NOMO-1 (cell line): ENCODE data around the gene PRKCE.

ENCODE experiments used
- DNase-seq, 2 experiments: peaks; one replicate each; lab custom pipeline; 2025; ENCODE audit not compliant: unreplicated experiment in 2 of 2; lab: John Stamatoyannopoulos, UW

PRKCE gene

DNA sequence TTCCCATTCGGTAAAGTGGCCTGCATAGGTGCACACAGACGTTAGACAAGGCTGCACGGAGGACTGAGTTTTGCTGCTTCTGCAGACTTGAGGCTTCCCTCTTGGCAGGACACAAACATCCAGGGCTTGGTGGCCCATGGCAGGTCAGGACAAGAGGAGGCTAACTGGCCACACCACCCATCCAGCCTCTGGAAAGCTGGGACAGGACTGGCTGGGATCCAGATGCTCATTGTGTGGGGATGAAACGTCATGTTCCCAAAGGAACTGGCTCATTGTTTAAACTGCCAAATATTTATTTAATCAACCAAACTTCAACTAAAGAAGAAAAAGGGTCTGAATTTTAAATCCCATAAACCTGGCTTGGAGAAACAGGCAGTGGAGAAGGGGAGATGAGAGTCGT lies 406.7 kb downstream of the PRKCE start:
- DNase-seq = no peak

DNA sequence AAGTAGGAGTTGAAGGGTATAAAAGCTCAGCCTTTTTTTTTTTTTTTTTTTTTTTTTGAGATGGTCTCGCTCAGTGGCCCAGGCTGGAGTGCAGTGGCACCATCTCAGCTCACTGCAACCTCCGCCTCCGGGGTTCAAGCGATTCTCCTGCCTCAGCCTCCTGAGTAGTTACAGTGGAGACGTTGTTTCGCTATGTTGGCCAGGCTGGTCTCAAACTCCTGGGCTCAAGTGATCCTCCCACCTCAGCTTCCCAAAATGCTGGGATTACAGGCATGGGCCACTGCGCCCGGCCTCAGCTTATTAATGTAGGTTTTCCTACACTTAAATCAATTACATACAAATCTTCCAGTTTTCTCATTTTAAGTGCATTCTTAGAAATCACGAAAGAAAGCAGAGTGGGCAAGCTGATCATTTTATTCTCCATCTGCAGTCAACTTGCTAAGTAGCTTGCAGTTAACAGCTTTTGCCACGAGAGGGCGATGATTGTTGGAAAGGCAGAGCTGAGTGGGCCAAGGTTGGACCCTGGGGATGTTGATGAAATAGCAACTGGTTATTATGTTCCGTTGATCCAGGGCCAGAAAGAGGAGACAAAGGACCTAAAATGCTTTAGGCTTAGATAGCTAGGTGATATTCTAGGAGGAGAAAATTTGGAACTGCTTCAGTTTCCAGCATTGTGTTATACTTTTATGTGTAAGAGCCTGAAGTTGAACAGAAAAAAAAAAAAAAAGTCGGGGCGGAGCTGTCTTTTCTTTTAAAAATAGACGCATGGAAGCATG lies 411.4 kb downstream of the PRKCE start:
- peak; percentile 17 to 72 for DNase-seq

DNA sequence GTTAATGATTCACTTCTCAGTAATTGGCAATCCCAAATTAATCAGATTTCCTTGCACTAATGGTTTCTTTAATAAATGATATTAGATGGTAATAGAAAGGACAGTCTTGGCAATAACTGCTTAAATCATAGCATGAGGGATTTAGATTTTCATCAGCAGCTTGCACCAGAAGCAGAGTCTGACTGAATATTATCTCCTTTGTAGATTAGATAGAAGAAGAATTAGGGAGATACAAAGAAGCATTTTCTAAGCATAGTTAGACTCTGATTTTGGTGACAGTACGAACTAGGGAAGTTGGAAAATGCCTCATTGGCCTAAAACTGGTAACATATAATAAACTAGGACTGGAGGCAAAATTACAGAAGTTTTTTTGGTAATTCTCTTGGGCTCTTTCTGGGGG lies 412.9 kb downstream of the PRKCE start:
- DNase-seq = no peak

DNA sequence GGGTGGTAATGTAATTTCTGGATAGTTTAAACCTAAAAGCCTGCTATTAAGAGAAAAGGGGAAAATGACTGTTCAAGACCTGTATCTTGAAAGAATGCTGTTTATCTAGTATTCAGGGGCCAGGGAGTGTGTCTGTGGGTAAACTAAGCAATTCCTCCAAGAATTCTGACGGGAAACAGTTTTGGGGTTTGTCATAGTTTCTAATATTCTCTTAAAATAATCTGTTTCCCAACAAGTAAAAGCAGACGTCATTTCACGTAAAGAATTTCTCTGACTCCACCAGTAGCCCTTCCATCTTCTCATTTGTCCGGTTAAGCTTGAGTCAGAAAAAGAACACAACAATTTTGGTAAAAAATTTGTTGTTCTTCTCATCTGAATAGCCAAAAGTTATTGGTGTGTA lies 413.7 kb downstream of the PRKCE start:
- DNase-seq = no peak

DNA sequence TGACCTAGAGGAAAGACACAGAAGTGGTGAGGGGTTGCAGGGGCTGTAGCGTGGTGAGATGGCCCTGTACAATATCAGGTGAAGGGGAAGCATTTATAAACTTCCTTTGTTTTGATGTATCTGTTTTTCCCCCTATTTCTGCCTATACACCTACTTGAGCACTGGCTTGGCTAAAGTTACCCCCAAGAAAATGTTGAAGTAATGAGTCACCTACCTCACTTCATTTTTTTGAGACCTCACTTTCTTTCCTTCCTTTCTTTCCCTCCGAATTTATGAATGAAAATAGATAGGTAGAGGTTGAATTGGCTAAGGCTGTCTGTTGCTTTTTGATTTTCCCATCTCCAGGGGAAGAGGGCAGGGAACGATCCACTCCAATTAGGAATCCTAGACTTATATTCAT lies 414.6 kb downstream of the PRKCE start:
- no peak for DNase-seq

DNA sequence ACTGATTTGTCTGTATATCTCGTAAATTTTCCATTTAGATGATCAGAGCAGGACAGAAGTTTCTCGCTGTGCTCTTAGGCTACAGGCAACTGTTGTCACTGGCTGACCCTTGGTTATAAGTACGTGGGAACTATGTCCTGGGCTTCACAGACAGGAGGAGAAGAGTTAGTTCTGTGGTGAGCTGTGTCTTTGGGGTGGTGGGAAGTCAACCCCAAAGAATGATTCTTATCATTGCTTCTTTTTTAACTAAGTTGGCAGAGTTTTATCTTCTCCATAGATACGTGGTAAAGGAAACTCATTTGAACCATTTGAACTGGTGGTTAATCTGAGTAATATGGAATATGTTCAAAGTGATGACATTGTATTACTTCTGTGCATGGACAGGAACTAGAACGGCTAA lies 415.1 kb downstream of the PRKCE start:
- DNase-seq = no peak

DNA sequence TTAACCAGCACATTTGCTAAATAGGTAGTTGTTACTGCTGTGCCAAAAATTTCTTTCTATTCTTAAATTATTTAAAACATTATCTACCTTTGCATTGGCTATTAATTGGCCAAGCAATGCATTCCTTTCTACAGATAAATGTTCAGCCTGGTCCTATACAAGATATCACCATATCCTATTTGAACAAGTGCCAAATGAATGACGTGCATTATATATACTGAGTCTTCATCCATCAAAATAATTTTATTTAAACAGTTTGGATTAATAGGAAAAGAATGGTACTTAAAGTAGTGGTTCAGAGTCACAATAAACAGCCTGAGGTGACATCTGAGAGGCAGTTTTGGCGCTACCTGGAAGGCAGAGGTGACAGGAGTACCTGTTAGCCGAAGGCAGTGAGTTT lies 415.6 kb downstream of the PRKCE start:
- no peak for DNase-seq

DNA sequence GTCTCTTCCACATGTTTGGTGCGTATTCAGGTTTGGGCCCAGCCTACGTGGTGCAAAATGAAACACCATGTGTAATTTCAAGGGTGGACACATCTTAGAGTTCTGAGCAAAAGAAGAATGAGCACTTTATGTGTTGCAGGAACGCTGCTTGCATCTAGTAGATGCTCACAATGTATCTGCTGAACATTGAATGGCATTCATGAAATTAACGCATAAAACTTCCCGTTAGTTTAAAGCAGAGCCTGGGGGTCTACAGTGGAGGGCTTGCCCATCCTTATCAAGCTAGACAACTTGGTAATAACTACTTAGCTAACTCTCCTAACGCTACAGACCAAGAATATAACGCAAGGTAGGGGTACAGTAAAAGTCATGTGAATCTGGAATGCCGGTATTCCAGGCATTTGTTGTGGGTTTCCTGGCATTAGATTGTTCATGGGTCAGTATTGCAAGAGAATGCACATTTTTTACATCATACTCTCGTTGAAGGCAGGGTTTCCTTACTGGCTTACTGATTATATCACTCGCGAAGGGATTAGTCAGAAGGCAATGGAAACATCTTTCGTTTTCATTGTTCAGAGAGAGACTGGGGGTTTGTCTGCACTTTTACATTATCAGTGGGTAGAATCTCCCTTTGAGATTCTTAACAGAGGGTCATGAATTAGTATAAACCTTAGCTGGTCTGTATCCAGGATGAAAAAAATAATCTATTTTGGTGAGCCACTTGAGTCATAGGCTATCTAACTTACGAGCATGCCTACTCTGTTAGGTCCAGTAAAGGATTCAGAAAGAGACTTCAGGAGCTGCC lies 416.2 kb downstream of the PRKCE start:
- DNase-seq = no peak

DNA sequence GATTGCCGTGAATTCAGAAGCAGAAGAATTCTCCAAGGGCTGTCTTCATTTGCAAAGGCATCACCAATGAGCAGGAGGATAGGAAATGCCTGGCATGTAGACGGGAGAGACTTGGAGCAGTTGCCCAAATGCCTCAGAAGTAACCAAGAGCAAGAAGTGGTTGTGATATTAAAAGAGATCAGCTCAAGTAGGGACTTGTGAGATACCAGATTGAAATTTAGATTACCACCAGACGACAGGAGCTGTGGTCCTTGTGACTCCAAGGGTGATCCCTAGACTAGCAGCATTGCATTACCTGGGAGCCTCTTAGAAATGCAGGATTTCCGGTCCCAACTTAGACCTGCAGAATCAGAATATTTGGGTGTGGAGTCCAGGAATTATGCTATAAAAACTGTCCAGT lies 417.2 kb downstream of the PRKCE start:
- DNase-seq = no peak

DNA sequence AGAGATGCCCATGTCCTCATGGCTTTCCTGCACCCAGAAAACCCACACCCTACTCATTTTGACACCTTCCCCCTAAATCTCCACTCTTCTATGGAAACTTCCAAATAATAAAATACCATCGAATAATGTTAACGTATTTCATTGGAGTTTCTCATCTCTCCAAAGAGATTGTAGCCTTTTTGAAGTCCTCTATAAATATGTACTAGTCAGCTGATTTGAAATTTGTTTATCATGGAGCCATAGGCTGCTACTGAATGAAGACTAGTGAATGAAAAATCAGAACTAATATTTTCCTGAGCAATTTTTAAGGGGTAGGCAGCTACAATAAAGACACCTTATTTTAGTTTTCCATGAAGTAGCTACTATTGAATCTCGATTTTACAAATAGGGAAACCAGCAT lies 419.6 kb downstream of the PRKCE start:
- no peak for DNase-seq

DNA sequence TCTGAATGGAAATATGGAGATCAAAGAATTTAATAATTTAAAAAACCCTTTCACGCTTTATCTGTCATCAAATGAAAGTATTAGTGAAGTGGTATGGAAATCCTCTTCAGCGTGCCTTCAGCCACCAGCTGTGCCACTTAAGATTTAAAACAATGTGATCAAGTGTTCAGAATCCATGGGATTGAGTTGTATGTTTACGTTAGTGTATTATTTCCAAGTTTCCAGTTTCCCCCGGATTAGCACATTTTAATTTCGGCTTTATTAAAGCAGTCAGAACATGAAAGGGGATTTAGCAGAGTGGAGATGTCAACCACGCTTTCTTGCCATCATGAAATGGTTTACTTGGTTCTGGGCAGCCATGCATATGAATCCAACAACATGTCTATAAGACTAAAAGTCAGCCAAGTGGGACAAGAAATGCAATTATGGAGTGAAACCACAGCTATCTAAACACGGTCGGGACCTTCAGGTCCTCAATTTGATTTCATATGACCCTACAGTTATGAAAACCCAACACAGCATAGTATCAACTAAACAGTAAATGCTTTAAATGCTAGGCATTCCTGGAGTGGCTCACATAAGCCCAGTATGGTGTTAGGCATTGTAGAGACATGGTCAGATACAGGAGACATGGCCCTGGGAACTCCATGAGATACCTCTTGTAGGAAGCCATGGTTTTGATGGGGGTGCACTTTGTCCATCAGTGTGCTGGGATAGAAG lies 420.8 kb downstream of the PRKCE start:
- DNase-seq = no peak

DNA sequence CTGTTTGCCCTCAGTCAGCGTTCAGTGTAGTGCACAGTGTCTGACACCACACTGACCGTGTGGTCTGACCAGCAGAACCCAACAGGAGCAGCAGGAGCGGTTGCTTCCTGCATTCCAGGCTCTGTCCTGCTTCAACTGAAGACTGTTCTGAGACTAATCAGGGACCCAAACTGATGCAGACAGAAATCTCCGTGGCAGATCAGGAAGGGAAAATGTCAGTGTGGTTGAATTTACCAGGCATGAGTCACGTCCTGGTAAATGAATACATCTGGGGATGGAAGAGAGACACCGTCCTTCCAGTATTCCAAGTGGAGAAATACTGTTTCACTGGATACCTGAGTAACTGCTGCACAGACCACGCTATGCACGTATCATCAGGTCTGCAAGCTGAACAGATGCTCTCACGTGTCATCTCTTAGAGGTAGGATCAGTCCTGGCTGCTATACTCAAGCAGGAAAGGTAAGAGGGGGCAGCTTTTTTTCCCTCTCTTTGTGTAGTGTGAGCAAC lies 422.1 kb downstream of the PRKCE start:
- no peak for DNase-seq

DNA sequence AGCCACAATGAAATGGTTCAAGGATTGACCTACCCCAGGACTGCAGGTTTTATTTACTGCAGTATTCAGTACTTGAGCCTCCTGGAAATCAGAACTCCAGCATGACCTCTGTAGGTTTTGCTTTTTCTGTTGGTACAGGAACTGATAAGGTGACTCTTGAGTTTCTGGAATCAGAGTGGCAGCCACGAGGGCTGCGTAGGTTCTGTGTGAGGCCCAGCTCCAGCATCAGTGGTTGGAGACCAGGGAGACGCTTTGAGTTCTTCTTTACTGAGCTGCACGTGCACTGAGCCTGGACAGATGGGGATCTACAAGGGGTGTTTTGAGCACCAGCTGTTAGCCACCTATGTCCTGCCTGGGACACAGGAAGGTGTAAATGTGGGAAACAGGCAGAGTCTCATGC lies 423.0 kb downstream of the PRKCE start:
- DNase-seq = no peak

DNA sequence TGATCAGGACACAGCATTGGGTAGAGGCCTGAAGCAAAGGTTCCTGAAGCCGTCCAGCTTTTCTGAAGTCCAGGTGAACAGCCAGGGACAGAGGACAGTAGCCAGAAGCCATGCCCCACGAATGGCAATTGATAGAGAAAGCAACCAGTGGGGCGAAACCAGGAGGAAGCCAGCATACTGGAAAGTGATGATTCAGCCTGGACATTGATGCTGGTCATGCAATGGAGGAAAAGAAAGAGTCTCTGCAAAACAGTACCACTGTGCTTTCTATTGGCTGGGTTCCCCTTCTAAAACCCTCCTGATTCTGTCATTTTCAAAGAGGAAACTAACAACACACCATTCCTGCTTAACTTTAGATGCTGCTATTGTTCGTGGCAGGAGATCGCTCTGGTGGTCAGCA lies 424.4 kb downstream of the PRKCE start:
- no peak for DNase-seq

DNA sequence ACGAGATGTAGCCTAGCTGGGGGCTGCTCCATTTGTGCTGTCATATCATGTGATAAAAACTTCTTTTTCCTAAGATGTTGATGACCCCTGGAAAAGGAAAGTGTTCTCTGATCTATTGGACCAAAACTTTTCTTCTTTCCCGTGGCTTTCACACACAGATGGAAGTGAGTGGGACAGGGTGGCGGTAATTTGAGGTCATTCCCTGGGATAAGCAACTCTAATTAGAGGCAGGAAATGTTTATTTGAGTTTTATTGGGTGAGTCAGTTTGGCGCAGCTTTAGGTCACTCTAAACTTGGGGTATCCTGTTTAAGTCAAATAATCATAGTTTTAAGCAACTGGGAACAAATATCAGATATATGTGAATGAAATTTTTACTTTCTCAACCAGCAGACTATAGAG lies 424.8 kb downstream of the PRKCE start:
- DNase-seq = no peak

DNA sequence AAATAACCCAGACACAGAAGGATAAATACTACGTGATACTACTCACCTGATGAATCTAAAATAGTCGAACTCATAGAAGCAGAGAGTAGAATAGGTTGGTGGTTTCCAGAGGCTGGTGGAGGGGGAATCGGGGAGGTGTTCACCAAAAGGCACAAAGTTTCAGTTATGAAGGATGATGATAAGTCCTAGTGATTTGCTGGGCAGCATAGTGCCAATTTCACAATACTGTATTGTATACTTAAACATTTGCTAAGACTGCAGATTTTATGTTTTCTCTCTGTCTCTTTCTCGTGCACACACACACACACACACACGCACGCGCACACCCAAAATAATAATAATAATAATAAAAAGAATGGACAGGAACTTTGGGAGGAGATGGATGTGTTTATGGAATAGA lies 425.4 kb downstream of the PRKCE start:
- no peak for DNase-seq

DNA sequence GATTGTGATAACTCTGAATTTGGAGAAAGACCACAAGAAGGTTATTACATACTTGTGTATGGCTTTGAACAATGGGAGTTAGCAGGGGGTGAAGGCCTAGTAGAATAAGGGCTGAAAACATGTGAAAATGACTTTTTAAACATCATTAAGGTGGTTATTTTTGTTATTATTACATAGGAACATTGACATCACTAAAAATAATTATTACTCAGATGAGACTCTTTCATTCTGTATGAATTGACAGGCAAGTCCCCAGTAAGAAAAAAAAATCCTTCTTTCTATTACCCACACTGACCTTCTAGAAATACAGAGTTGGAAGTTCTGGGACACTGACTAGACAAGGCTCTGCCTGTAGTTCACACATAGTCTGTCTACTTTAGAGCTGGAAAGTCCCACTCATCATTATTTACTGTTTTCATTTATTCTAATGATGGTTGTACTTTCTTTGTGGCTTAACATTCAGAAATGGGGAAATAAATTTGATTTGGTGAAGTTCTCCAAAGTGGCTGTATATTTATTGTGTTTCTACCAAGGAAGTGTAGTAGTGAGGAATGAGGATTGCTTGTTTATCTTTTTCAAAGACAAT lies 426.1 kb downstream of the PRKCE start:
- DNase-seq = no peak

DNA sequence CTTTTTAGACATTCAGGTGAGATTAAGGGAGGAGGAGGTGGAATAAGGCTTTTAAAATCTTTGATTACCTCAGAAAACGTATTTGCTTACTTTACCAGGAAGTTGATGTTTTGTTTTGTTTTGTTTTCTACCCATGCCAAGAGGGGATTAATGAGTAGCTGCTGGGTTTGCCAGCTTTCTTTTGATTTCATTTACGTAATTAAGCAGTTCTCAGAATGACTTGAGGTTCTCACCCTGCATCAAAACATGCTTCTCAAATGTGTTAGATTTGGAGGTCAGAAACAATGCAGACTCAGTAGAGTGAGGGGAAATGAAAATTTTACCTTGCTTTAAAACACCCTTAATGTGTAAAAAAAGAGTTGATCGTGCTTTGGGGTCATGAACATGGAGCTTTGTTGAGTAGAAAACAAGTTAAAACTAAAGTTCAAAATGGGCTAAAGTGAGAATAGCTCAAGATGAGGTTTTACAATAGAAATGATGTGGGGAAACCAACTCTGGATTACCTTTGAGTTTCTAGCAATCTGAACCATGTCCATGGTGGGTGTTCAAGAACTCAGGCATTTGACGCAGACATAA lies 428.6 kb downstream of the PRKCE start:
- DNase-seq = no peak

DNA sequence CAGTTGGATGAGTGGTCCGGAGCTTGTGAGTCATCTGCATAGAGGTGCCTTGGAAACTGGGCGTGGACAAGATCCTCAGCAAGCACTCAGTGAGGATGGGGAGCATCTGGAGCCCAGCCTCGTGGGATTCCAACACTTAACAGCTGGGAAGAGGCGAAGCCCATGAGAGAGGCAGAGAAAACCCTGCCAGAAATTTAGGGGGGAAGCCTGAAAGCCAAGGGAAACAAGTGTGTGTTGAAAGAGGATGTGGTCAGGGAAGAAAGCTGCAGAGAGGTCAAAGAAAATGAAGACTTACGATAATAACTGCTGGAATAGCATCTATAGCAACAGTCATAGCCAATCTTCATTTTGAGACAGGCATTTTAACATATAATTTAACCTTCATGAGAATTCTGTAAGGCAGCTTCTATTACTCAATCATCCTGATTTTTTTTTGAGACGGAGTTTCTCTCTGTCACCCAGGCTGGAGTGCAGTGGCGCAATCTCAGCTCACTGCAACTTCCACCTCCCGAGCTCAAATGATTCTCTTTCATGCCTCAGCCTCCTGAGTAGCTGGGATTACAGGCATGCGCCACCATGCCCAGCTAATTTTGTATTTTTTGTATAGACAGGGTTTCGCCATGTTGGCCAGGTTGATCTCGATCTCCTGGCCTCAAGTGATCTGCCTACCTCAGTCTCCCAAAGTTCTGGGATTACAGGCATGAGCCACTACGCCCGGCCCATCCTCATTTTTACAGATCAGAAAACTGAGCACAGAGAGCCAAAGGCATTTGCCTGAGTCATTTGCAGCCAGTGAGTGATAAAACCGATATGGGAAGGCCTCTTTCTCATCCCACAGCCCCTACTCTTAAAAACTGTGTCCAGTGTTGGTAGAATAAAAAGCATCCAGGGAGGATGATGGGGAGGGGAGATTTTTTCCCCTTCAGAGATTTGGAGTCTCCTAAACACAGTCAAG lies 431.3 kb downstream of the PRKCE start:
- DNase-seq = peak; percentile 82 to 92
